ENCODE results near the gene NTNG1. TPM values are rescaled to one million over a fixed set of nuclear protein-coding genes. Genes with fewer than 3 reads are reported as not detected.

The NTNG1 gene
- total RNA-seq, 1 experiment from 2014 or later, result 2.3 TPM

GRCh38 chr1:107433635-107434360 lies 293.0 kb downstream of the NTNG1 start:
- H3K4me1 Mint-ChIP-seq, result peaks cover 32% of the 10 kb centered on the region
- DNase-seq (ENCODE audit: low spot score) (no peak), ATAC-seq (no peak)
- no peak overlapping the region; the same call in 1 of the 2 replicates for H3K4me3 Mint-ChIP-seq
- H3K36me3 Mint-ChIP-seq, result no peaks in the 10 kb centered on the region
- no peak overlapping the region for H3K27ac Mint-ChIP-seq
- H3K9me3 Mint-ChIP-seq, result no peaks in the 10 kb centered on the region
- TF ChIP-seq SMAD4 (CRISPR knock-in tag; IDR thresholded peaks at IDR 0.05) (no peak), ZBTB21 (CRISPR knock-in tag; IDR thresholded peaks at IDR 0.05; ENCODE audit: borderline replicate concordance) (no peak), NR3C1 (CRISPR knock-in tag; conservative IDR thresholded peaks at IDR 0.05; ENCODE audit: low read depth) (no peak), RORB (CRISPR knock-in tag; IDR thresholded peaks at IDR 0.05) (no peak), NFE2L1 (CRISPR knock-in tag; IDR thresholded peaks at IDR 0.05) (no peak), ARID4B (CRISPR knock-in tag; IDR thresholded peaks at IDR 0.05; ENCODE audit: borderline replicate concordance) (no peak), ESRRA (CRISPR knock-in tag; IDR thresholded peaks at IDR 0.05; ENCODE audit: borderline replicate concordance) (no peak)
- POLR2A ChIA-PET, result no interaction called here
- CTCF ChIA-PET, result interaction anchor here (1.0 to 2.5 kb wide), 3 partner anchors 43 to 333 kb away, joined by 3 to 14 read pairs (median 3); no protein-coding TSS in a partner anchor
- no peaks in the 10 kb centered on the region for H3K27me3 Mint-ChIP-seq (ENCODE audit: low read depth)

GRCh38 chr1:107434361-107434693 lies 293.5 kb downstream of the NTNG1 start:
- no peak overlapping the region for H3K27ac Mint-ChIP-seq
- CTCF ChIA-PET, result no interaction called here

GRCh38 chr1:107436552-107437241 lies 295.9 kb downstream of the NTNG1 start:
- ChIA-PET POLR2A (no interaction called here), CTCF (interaction anchor here (1.1 kb wide), 1 partner anchor 17 kb away, joined by 3 read pairs; no protein-coding TSS in a partner anchor)
- Mint-ChIP-seq H3K9me3 (no peaks in the 10 kb centered on the region), H3K27me3 (ENCODE audit: low read depth) (no peaks in the 10 kb centered on the region), H3K36me3 (no peaks in the 10 kb centered on the region), H3K4me1 (peaks cover 19% of the 10 kb centered on the region), H3K27ac (no peak overlapping the region), H3K4me3 (no peak overlapping the region)
- no peak for DNase-seq (ENCODE audit: low spot score)
- ATAC-seq, result no peak
- TF ChIP-seq NFATC4 (CRISPR knock-in tag; IDR thresholded peaks at IDR 0.05) (no peak), NFE2L1 (CRISPR knock-in tag; IDR thresholded peaks at IDR 0.05) (no peak), HMGXB4 (CRISPR knock-in tag; IDR thresholded peaks at IDR 0.05) (no peak), ZNF263 (CRISPR knock-in tag; IDR thresholded peaks at IDR 0.05; ENCODE audit: low read depth) (no peak), SMAD4 (CRISPR knock-in tag; IDR thresholded peaks at IDR 0.05) (no peak), RORB (CRISPR knock-in tag; IDR thresholded peaks at IDR 0.05) (no peak), MYBL2 (CRISPR knock-in tag; IDR thresholded peaks at IDR 0.05) (no peak), PRRX2 (CRISPR knock-in tag; IDR thresholded peaks at IDR 0.05) (no peak), ATF3 (CRISPR knock-in tag; conservative IDR thresholded peaks at IDR 0.05) (no peak), IRF1 (CRISPR knock-in tag; IDR thresholded peaks at IDR 0.05) (no peak), E2F4 (CRISPR knock-in tag; IDR thresholded peaks at IDR 0.05; ENCODE audit: borderline replicate concordance, low read depth) (no peak)

More at GRCh38 chr1:107434361-107434693, 293.5 kb downstream of the NTNG1 start:
- DNase-seq (ENCODE audit: low spot score) (no peak), ATAC-seq (no peak)
- H3K4me1 Mint-ChIP-seq, result peaks cover 32% of the 10 kb centered on the region
- H3K36me3 Mint-ChIP-seq, result no peaks in the 10 kb centered on the region
- no peak for TF ChIP-seq TEAD1 (CRISPR knock-in tag; IDR thresholded peaks at IDR 0.05)
- no peak for TF ChIP-seq ZBTB21 (CRISPR knock-in tag; IDR thresholded peaks at IDR 0.05; ENCODE audit: borderline replicate concordance)
- no peak for TF ChIP-seq ZNF671 (CRISPR knock-in tag; IDR thresholded peaks at IDR 0.05)
- TF ChIP-seq OVOL2 (CRISPR knock-in tag; IDR thresholded peaks at IDR 0.05; ENCODE audit: borderline replicate concordance), result no peak
- TF ChIP-seq ATF1 (CRISPR knock-in tag; IDR thresholded peaks at IDR 0.05), result no peak
- TF ChIP-seq E2F1 (CRISPR knock-in tag; IDR thresholded peaks at IDR 0.05), result no peak
- no peak for TF ChIP-seq ATF3 (CRISPR knock-in tag; conservative IDR thresholded peaks at IDR 0.05)
- no peaks in the 10 kb centered on the region for H3K27me3 Mint-ChIP-seq (ENCODE audit: low read depth)
- H3K4me3 Mint-ChIP-seq, result no peak overlapping the region
- POLR2A ChIA-PET, result no interaction called here
- no peaks in the 10 kb centered on the region for H3K9me3 Mint-ChIP-seq

Data from WTC11 (cell line).